ENCODE results near the gene DHX38.

The DHX38 gene

DNA sequence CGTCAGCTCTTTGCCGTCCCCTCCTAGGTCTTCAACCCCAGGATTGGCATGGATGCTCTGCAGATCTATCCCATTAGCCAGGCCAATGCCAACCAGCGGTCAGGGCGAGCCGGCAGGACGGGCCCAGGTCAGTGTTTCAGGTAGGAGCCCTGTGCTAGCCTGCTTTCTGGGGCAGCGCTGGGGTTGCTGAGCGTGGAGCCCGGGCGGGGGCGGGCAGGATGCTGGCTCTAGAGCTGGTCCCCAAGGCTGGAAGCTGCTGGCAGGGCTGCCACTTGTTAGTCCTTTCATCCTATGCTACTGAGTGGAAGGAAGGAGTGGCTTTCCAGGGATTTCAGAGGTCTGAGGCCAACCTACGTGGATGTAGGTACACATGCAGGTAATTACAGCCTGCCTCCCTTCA is 12.3 kb downstream of the DHX38 start:
- DNase-seq (ENCODE audit: low read depth), result no peak
- no peak overlapping the region for H3K4me3 ChIP-seq (ENCODE audit: control insufficient read depth, low read depth, low read length)
- TF ChIP-seq, protein P1, sequence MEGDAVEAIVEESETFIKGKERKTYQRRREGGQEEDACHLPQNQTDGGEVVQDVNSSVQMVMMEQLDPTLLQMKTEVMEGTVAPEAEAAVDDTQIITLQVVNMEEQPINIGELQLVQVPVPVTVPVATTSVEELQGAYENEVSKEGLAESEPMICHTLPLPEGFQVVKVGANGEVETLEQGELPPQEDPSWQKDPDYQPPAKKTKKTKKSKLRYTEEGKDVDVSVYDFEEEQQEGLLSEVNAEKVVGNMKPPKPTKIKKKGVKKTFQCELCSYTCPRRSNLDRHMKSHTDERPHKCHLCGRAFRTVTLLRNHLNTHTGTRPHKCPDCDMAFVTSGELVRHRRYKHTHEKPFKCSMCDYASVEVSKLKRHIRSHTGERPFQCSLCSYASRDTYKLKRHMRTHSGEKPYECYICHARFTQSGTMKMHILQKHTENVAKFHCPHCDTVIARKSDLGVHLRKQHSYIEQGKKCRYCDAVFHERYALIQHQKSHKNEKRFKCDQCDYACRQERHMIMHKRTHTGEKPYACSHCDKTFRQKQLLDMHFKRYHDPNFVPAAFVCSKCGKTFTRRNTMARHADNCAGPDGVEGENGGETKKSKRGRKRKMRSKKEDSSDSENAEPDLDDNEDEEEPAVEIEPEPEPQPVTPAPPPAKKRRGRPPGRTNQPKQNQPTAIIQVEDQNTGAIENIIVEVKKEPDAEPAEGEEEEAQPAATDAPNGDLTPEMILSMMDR (conservative IDR thresholded peaks at IDR 0.05; ENCODE audit: control insufficient read depth, insufficient read depth, low read depth, low read length), result no peak

DNA sequence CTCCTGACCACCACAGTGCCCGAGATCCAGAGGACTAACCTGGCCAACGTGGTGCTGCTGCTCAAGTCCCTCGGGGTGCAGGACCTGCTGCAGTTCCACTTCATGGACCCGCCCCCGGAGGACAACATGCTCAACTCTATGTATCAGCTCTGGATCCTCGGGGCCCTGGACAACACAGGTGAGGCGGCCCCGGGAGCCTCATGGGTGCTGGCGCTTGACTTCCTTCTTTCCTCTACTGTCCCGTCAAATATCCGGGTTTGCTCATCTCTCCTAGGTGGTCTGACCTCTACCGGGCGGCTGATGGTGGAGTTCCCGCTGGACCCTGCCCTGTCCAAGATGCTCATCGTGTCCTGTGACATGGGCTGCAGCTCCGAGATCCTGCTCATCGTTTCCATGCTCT is 13.7 kb downstream of the DHX38 start:
- TF ChIP-seq, protein P1 (conservative IDR thresholded peaks at IDR 0.05; ENCODE audit: control insufficient read depth, insufficient read depth, low read depth, low read length), result no peak
- H3K4me3 ChIP-seq (ENCODE audit: control insufficient read depth, low read depth, low read length), result no peak overlapping the region
- DNase-seq (ENCODE audit: low read depth), result no peak

DNA sequence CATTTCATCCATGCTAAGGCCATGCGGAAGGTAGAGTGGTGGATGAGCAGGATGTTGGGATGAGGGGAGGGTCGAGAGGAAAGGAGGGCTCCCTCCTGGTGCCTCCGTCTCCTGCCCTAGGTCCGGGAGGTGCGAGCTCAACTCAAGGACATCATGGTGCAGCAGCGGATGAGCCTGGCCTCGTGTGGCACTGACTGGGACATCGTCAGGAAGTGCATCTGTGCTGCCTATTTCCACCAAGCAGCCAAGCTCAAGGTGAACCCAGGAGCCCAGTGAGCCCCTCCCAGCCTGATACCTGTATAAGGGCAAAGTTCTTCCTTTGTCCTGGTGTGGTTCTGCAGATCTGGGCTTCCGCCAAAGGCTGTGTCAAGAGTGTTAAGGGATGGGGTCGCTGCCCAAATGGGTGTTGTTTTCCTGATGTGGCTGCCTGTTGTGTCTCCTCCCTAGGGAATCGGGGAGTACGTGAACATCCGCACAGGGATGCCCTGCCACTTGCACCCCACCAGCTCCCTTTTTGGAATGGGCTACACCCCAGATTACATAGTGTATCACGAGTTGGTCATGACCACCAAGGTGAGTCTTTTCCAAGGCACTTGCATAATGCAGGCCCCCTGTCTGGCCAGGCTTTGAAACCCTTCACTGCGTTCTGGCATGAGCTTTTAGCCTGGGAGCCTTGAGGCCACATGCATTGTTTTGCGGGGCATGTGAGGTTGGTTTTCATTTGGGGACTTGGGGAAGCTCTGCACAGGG is 14.9 kb downstream of the DHX38 start:
- TF ChIP-seq, protein P1 (conservative IDR thresholded peaks at IDR 0.05; ENCODE audit: control insufficient read depth, insufficient read depth, low read depth, low read length), result no peak
- no peak for DNase-seq (ENCODE audit: low read depth)
- H3K4me3 ChIP-seq (ENCODE audit: control insufficient read depth, low read depth, low read length), result no peak overlapping the region

DNA sequence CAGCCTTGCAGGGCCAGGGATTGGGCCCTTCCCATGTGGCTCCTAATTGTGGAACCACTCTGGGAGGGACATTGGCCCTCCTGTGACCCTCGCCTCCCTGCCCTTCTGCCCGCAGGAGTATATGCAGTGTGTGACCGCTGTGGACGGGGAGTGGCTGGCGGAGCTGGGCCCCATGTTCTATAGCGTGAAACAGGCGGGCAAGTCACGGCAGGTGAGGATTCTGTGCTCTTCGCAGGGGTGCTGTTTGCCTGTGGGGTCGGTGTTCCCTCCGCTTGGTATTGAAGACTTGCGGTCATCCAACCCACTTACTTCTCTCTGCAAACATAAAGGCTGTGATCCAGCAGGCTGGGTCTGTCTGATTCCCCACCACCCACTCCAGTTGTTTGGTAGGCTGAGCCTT is 15.7 kb downstream of the DHX38 start:
- TF ChIP-seq, protein P1 (conservative IDR thresholded peaks at IDR 0.05; ENCODE audit: control insufficient read depth, insufficient read depth, low read depth, low read length), result no peak
- DNase-seq (ENCODE audit: low read depth), result no peak
- no peak overlapping the region for H3K4me3 ChIP-seq (ENCODE audit: control insufficient read depth, low read depth, low read length)

DNA sequence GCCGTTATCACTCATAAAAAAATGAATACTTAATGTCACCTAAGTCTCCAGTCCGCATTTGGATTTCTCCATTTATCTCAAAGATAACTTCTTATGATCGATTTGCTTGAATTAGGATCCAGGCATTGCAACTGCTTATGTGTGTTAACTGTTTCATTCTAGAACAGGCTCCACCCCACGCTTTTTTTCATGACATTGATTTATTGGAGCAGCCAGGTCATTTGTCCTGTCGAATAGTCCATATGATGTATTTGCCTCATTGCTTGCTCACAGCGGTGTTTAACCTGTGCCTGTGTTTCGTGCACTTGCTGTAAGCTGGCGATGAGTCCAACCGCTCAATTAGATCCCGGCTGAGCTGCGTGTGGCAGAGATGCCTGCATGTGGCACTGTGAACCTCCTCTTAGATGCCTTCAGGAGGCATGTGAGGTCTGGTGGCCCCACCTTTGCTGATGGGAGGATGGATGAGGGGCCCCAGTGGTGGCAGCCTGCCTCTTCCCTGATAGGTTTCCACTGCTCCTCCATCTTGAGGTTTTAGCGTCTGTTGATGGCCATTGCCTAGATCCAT is 16.4 kb downstream of the DHX38 start:
- no peak for DNase-seq (ENCODE audit: low read depth)
- no peak overlapping the region for H3K4me3 ChIP-seq (ENCODE audit: control insufficient read depth, low read depth, low read length)
- TF ChIP-seq, protein P1 (conservative IDR thresholded peaks at IDR 0.05; ENCODE audit: control insufficient read depth, insufficient read depth, low read depth, low read length), result no peak

DNA sequence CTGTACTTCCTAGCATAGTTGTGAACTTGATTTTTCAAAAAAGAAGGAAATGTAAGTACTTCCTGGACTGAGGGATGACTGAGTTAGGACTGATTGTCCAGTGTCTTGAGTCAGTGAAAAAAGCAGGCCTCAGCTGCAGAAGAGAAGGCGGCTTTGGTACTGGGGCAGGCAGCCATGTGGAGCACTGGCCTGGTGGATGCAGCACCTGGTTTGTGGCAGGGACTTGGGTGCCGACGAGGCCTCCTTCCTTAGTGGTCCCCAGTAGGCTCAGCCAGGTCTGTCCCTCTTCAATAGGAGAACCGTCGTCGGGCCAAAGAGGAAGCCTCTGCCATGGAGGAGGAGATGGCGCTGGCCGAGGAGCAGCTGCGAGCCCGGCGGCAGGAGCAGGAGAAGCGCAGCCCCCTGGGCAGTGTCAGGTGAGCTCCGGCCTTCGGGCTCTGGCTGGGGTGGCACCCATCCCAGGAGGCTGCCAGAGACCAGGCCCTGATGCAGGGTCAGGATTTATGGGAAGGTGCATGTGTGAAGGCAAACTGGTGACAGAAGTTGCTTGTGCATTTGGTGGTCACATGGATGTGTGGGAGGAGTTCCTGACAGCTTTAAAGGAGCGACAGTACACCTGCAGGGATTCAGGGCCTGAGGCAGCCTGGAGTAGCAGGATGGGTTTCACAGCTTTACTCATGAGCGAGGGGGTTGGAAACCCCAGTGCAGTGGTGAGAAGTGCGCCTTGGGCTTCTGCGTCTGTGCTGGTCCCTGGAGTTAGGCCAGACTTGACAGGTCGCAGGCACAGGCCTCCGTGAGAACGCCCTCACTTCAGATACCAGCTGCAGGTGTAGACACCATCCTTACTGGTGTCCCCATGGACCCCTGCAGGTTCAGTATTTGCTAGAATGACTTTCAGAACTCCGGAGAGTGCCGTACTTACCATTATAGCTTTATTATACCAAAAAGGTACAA is 17.3 kb downstream of the DHX38 start:
- TF ChIP-seq, protein P1 (conservative IDR thresholded peaks at IDR 0.05; ENCODE audit: control insufficient read depth, insufficient read depth, low read depth, low read length), result no peak
- no peak overlapping the region for H3K4me3 ChIP-seq (ENCODE audit: control insufficient read depth, low read depth, low read length)
- DNase-seq (ENCODE audit: low read depth), result no peak

Measured in fibroblast of mammary gland (primary cell).